HUES6 (cell line): Measurements from ENCODE around the gene OBSCN.

Experiments used
- H3K27ac ChIP-seq: 2 replicates; pipeline ENCODE4 v1.7.0; 2013; ENCODE audit warnings: low read depth, mild to moderate bottlenecking, low read length, inconsistent platforms
- H3K27me3 ChIP-seq: 2 replicates; pipeline ENCODE4 v1.6.1; 2013; ENCODE audit warnings: low read length; ENCODE audit not compliant: control insufficient read depth, insufficient read depth
- H3K36me3 ChIP-seq: 2 replicates; pipeline ENCODE4 v1.6.1; 2013; ENCODE audit warnings: low read length; ENCODE audit not compliant: control insufficient read depth, insufficient read depth
- H3K4me1 ChIP-seq: 2 replicates; pipeline ENCODE4 v1.6.1; 2013; ENCODE audit warnings: low read length; ENCODE audit not compliant: control insufficient read depth, insufficient read depth
- H3K4me3 ChIP-seq: 2 replicates; pipeline ENCODE4 v1.5.1; 2013; ENCODE audit warnings: low read depth, low read length
- H3K9ac ChIP-seq: one replicate; pipeline ENCODE4 v1.6.1; 2013; ENCODE audit warnings: mild to moderate bottlenecking, low read length
- H3K9me3 ChIP-seq: 2 replicates; pipeline ENCODE4 v1.6.1; 2013; ENCODE audit warnings: low read depth, low read length; ENCODE audit not compliant: control insufficient read depth, insufficient read depth

OBSCN gene

GRCh38 chr1:228277491-228278431, 69.9 kb downstream of the OBSCN start:
- H3K4me1 ChIP-seq: peaks cover 7% of the 10 kb centered on the region
- no peaks in the 10 kb centered on the region for H3K9me3 ChIP-seq
- no peak overlapping the region for H3K9ac ChIP-seq
- no peak overlapping the region for H3K4me3 ChIP-seq
- H3K36me3 ChIP-seq: peaks cover 50% of the 10 kb centered on the region
- no peak overlapping the region for H3K27ac ChIP-seq
- H3K27me3 ChIP-seq: peaks cover 12% of the 10 kb centered on the region

- Histone ChIP-seq H3K9ac (no peak overlapping the region), H3K4me1 (peaks cover 7% of the 10 kb centered on the region), H3K9me3 (no peaks in the 10 kb centered on the region), H3K27me3 (peaks cover 12% of the 10 kb centered on the region), H3K27ac (no peak overlapping the region), H3K36me3 (peaks cover 58% of the 10 kb centered on the region), H3K4me3 (no peak overlapping the region)
Measured at GRCh38 chr1:228278432-228278941, 70.6 kb downstream of the OBSCN start.

- H3K27me3 ChIP-seq: peaks cover 12% of the 10 kb centered on the region
- H3K4me3 ChIP-seq: no peak overlapping the region
- H3K36me3 ChIP-seq: peaks cover 63% of the 10 kb centered on the region
- peaks cover 7% of the 10 kb centered on the region for H3K4me1 ChIP-seq
- H3K9me3 ChIP-seq: no peaks in the 10 kb centered on the region
- H3K27ac ChIP-seq: no peak overlapping the region
- H3K9ac ChIP-seq: no peak overlapping the region
Measured at GRCh38 chr1:228279011-228279721, 71.3 kb downstream of the OBSCN start.

- Histone ChIP-seq H3K36me3 (peaks cover 64% of the 10 kb centered on the region), H3K9me3 (no peaks in the 10 kb centered on the region), H3K27me3 (peaks cover 6% of the 10 kb centered on the region), H3K4me1 (peaks cover 7% of the 10 kb centered on the region), H3K4me3 (no peak overlapping the region), H3K9ac (no peak overlapping the region), H3K27ac (no peak overlapping the region)
Measured at GRCh38 chr1:228279722-228280105, 71.9 kb downstream of the OBSCN start.

GRCh38 chr1:228280106-228280901, 72.5 kb downstream of the OBSCN start:
- Histone ChIP-seq H3K9me3 (no peaks in the 10 kb centered on the region), H3K9ac (no peak overlapping the region), H3K27me3 (peaks cover under 1% of the 10 kb centered on the region; the same call in 1 of the 2 replicates), H3K4me3 (no peak overlapping the region), H3K4me1 (peaks cover 7% of the 10 kb centered on the region), H3K27ac (no peak overlapping the region), H3K36me3 (peaks cover 64% of the 10 kb centered on the region)

- H3K9me3 ChIP-seq: no peaks in the 10 kb centered on the region
- peaks cover 69% of the 10 kb centered on the region for H3K36me3 ChIP-seq
- no peaks in the 10 kb centered on the region for H3K27me3 ChIP-seq
- H3K4me3 ChIP-seq: no peak overlapping the region
- no peak overlapping the region for H3K9ac ChIP-seq
- peaks cover 7% of the 10 kb centered on the region for H3K4me1 ChIP-seq
- no peak overlapping the region for H3K27ac ChIP-seq
Measured at GRCh38 chr1:228280961-228281591, 73.2 kb downstream of the OBSCN start.

- Histone ChIP-seq H3K9ac (no peak overlapping the region), H3K27me3 (no peaks in the 10 kb centered on the region), H3K9me3 (no peaks in the 10 kb centered on the region), H3K4me1 (peaks cover 2% of the 10 kb centered on the region), H3K4me3 (no peak overlapping the region), H3K36me3 (peaks cover 73% of the 10 kb centered on the region), H3K27ac (no peak overlapping the region)
Measured at GRCh38 chr1:228281631-228282328, 73.9 kb downstream of the OBSCN start.

- Histone ChIP-seq H3K4me3 (no peak overlapping the region), H3K27ac (no peak overlapping the region), H3K4me1 (no peaks in the 10 kb centered on the region), H3K36me3 (peaks cover 67% of the 10 kb centered on the region), H3K9me3 (no peaks in the 10 kb centered on the region), H3K27me3 (no peaks in the 10 kb centered on the region), H3K9ac (no peak overlapping the region)
Measured at GRCh38 chr1:228282329-228283042, 74.6 kb downstream of the OBSCN start.

- no peak overlapping the region for H3K4me3 ChIP-seq
- H3K36me3 ChIP-seq: peaks cover 67% of the 10 kb centered on the region
- no peaks in the 10 kb centered on the region for H3K4me1 ChIP-seq
- no peak overlapping the region for H3K9ac ChIP-seq
- no peaks in the 10 kb centered on the region for H3K27me3 ChIP-seq
- no peaks in the 10 kb centered on the region for H3K9me3 ChIP-seq
- H3K27ac ChIP-seq: no peak overlapping the region
Measured at GRCh38 chr1:228283043-228283371, 75.2 kb downstream of the OBSCN start.
